Measurements from ENCODE around the gene MRPL47. TPM values are rescaled to one million over a fixed set of nuclear protein-coding genes. Genes with fewer than 3 reads are reported as not detected.

Gene MRPL47
- total and polyA plus RNA-seq, 8 donors: 5.8 to 50.6 (median 35.2) TPM

- WGBS, 5 donors: 73 to 87% (median 78%) methylated on average over 3 of the region's 3 CpGs
- intact Hi-C loops (cut with DNase I; ENCODE audit: low total_unique reads): no loop called here
Observed at GRCh38 chr3:179630753-179631451, 26.5 kb upstream of the MRPL47 start.

GRCh38 chr3:179624451-179624850, 20.0 kb upstream of the MRPL47 start:
- no peaks in the 10 kb centered on the region for H3K27me3 ChIP-seq
- peaks cover 19 to 67% (median 64%) of the 10 kb centered on the region in 4 donors for H3K36me3 ChIP-seq
- no peaks in the 10 kb centered on the region for H3K9me3 ChIP-seq
- DNase-seq: no peak
- WGBS, 5 donors: 77 to 92% (median 87%) methylated on average over 3 of the region's 3 CpGs
- intact Hi-C loops (cut with DNase I; ENCODE audit: low total_unique reads): no loop called here
- no peak overlapping the region for H3K4me3 ChIP-seq
- H3K27ac ChIP-seq: no peak overlapping the region
- no peaks in the 10 kb centered on the region for H3K4me1 ChIP-seq
- TF ChIP-seq POLR2AphosphoS5 (IDR thresholded peaks at IDR 0.05) (no peak), POLR2A (IDR thresholded peaks at IDR 0.05) (no peak), EP300 (IDR thresholded peaks at IDR 0.05) (no peak)
- TF ChIP-seq, protein P1, sequence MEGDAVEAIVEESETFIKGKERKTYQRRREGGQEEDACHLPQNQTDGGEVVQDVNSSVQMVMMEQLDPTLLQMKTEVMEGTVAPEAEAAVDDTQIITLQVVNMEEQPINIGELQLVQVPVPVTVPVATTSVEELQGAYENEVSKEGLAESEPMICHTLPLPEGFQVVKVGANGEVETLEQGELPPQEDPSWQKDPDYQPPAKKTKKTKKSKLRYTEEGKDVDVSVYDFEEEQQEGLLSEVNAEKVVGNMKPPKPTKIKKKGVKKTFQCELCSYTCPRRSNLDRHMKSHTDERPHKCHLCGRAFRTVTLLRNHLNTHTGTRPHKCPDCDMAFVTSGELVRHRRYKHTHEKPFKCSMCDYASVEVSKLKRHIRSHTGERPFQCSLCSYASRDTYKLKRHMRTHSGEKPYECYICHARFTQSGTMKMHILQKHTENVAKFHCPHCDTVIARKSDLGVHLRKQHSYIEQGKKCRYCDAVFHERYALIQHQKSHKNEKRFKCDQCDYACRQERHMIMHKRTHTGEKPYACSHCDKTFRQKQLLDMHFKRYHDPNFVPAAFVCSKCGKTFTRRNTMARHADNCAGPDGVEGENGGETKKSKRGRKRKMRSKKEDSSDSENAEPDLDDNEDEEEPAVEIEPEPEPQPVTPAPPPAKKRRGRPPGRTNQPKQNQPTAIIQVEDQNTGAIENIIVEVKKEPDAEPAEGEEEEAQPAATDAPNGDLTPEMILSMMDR (IDR thresholded peaks at IDR 0.05): no peak

More at GRCh38 chr3:179630753-179631451, 26.5 kb upstream of the MRPL47 start:
- no peak for DNase-seq
- H3K27me3 ChIP-seq: no peaks in the 10 kb centered on the region
- H3K4me3 ChIP-seq: no peak overlapping the region
- no peaks in the 10 kb centered on the region for H3K4me1 ChIP-seq
- H3K36me3 ChIP-seq: peaks cover 0 to 10% (median 6%) of the 10 kb centered on the region in 4 donors
- no peak for TF ChIP-seq EP300 (IDR thresholded peaks at IDR 0.05)
- no peak for TF ChIP-seq POLR2AphosphoS5 (IDR thresholded peaks at IDR 0.05)
- TF ChIP-seq, protein P1 (IDR thresholded peaks at IDR 0.05): no peak
- TF ChIP-seq POLR2A (IDR thresholded peaks at IDR 0.05): no peak
- no peak overlapping the region for H3K27ac ChIP-seq
- H3K9me3 ChIP-seq: no peaks in the 10 kb centered on the region

- no peaks in the 10 kb centered on the region for H3K9me3 ChIP-seq
- H3K4me1 ChIP-seq: no peaks in the 10 kb centered on the region
- no peak overlapping the region for H3K27ac ChIP-seq
- TF ChIP-seq, protein P1 (IDR thresholded peaks at IDR 0.05): no peak
- TF ChIP-seq POLR2A (IDR thresholded peaks at IDR 0.05) (no peak), EP300 (IDR thresholded peaks at IDR 0.05) (no peak), POLR2AphosphoS5 (IDR thresholded peaks at IDR 0.05) (no peak)
- no peak for DNase-seq
- H3K4me3 ChIP-seq: no peak overlapping the region
- H3K27me3 ChIP-seq: no peaks in the 10 kb centered on the region
- H3K36me3 ChIP-seq: peaks cover 32 to 90% (median 87%) of the 10 kb centered on the region in 4 donors
- intact Hi-C loops (cut with DNase I; ENCODE audit: low total_unique reads): no loop called here
- WGBS, 5 donors: 87 to 99% (median 93%) methylated on average over 2 of the region's 2 CpGs
Observed at GRCh38 chr3:179622023-179622422, 17.6 kb upstream of the MRPL47 start.

GRCh38 chr3:179615458-179616173, 11.2 kb upstream of the MRPL47 start:
- Histone ChIP-seq H3K9me3 (no peaks in the 10 kb centered on the region), H3K4me1 (peaks cover 0 to 22% (median 10%) of the 10 kb centered on the region in 4 donors), H3K27ac (no peak overlapping the region), H3K4me3 (no peak overlapping the region), H3K36me3 (peaks cover 15 to 48% (median 41%) of the 10 kb centered on the region in 4 donors), H3K27me3 (no peaks in the 10 kb centered on the region)
- intact Hi-C loops (cut with DNase I; ENCODE audit: low total_unique reads): no loop called here
- no peak for DNase-seq
- 82 to 91% (median 88%) methylated on average over 4 of the region's 4 CpGs for WGBS, 5 donors
- TF ChIP-seq EP300 (IDR thresholded peaks at IDR 0.05) (no peak), POLR2AphosphoS5 (IDR thresholded peaks at IDR 0.05) (no peak), POLR2A (IDR thresholded peaks at IDR 0.05) (no peak)
- TF ChIP-seq, protein P1 (IDR thresholded peaks at IDR 0.05): no peak
